Stimulated activated CD8-positive, alpha-beta memory T cell treated with anti-CD3 and anti-CD28 coated beads, Interleukin-4, amount 100 ng/mL, for 24 hours (primary cell): ENCODE measurements around the gene C5orf63.
A peak's percentile ranks its signal among the peaks of the same experiment; 100 is the strongest.
"Not testable (repeated sequence)": the region's sequence is repeated elsewhere in the genome, so short reads cannot be mapped to it uniquely, and the experiment has no call there.

ENCODE experiments used
- DNase-seq: peaks from one replicate; pipeline ENCODE4 v3.0.0-alpha.2; 2020; ENCODE audit warnings: low read depth

C5orf63 gene

GRCh38 chr5:127031147-127031862, 42.0 kb downstream of the C5orf63 start:
- DNase-seq: no peak

GRCh38 chr5:127030259-127031146, 42.8 kb downstream of the C5orf63 start, which contains the start of gene MARCHF3:
TSS of gene MARCHF3 (minus strand) at chr5:127030558. CDS start at chr5:126918171, 112,387 bp downstream.
- DNase-seq: peak; percentile 93

- DNase-seq: peak; percentile 11
These were observed 43.6 kb downstream of the C5orf63 start for GRCh38 chr5:127029581-127030258.

DNA sequence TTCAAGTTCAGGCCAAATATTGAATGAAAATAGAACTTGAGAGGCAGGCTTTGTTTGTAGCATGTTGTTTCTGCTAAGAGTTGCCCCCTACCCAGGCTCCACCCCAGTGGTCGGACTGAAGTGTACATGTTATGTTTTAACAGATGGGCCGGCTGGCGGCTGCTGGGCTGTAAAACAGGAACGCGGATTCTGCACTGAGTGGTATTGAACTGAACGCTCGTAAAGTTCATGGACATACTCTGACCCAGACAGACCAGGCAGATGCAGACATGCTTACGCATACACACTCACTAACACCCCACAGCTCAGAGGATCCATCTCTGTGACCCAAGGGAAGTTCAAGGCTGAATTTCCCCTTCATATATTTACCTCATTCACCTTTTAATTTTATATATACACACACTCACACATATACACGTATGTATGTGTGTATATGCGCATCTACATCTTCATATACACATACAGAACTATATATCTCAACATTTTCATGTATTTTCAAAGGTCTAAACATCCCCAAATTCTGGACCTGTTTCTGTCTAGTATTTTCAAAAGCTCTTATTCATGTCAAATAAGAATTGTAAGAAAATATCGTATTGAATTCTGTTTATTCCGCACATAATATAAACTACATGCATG, 44.4 kb downstream of the C5orf63 start:
- no peak for DNase-seq

DNA sequence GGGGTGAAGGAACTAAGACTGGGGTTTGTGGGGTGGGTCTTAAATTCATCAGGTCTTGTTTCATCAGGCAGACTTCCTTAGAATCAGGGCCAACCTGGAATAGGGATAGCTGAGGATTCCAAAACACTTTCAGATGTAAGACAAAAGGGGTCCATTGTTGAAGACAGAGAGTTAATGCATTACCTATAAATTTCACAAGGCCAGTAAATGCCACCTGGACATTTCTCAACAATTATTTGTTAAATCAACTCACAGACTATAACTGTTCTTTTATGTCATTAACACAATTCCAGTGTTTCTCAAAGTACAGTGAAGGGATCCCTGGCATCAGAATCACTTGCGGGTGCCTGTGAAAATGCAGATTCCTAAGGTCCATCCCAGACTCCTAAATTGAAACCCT, 45.8 kb downstream of the C5orf63 start:
- DNase-seq: no peak

DNA sequence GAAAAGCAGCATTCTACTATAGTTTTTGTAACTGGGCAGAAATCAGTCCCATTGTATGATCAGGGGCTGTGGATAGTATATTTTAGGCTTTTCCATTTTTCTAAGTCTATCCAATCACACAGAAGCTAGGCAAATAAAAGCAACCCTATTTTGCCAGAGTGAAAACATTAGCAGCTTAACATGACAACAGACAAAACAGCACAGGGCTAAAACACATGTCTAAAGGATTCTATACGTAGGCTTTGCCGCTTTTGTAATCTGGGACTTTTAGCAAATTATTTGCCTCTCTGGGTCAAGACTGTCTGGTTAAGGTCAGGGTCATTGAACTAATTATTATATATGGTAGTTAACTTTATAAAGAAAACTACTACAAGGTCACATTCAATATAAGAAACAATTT, 47.1 kb downstream of the C5orf63 start:
- DNase-seq: no peak

GRCh38 chr5:127025467-127025866, 47.8 kb downstream of the C5orf63 start:
- no peak for DNase-seq

- DNase-seq: no peak
These were observed 48.5 kb downstream of the C5orf63 start for GRCh38 chr5:127024821-127025220.

DNA sequence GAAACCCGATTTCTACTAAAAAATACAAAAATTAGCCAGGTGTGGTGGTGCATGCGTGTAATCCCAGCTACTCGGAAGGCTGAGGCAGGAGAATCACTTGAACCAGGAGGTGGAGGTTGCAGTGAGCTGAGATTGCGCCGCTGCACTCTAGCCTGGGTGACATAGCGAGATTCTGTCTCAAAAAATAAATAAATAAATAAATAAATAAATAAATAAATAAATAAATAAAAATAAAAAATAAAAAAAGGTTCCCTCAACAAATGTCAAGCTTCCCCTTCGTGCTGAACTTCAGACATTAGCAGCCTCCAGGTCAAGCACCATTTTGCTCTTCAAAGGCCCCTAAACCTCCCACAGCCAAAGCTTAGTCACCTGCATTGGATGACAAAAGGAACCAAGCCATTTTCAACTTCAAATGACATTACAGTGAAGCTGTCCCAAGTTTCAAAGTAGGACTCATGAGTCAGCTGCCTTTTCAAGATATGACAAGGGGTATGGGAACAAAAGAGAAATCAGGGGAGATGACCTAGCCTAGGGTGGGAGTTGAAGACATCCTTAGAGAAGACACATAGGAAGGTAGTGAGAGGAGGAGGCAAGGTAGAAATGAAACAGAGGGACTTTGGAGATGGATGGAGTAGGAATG, 49.6 kb downstream of the C5orf63 start:
- DNase-seq: not testable (repeated sequence)

- DNase-seq: no peak
These were observed 50.5 kb downstream of the C5orf63 start for GRCh38 chr5:127022846-127023245.

DNA sequence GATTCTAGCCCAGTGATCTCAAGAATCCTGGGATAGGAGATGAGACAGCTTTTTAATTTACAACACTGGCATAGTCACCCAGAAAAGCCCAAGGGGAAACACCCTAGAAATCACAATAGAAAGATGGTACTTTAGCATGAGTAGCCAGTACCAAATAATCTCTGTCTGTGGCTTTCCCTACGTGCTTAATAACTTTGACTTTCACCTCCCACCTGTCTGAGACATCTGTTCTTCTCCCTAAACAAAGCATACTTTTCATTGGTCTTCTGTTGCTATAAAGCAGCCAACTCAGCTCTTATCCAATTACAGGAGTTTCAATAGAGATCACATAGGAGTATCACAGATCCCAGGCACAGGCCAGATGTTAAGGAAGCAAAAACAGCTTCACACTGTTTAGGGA, 53.4 kb downstream of the C5orf63 start:
- no peak for DNase-seq

DNA sequence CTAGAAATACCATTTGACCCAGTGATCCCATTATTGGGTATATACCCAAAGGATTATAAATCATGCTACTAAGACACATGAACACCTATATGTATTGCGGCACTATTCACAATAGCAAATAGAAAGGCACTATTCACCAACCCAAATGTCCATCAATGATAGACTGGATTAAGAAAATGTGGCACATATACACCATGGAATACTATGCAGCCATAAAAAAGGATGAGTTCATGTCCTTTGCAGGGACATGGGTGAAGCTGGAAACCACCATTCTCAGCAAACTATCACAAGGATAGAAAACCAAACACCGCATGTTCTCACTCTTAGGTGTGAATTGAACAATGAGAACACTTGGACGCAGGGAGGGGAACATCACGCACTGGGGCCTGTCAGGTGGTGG, 56.6 kb downstream of the C5orf63 start:
- DNase-seq: not testable (repeated sequence)

DNA sequence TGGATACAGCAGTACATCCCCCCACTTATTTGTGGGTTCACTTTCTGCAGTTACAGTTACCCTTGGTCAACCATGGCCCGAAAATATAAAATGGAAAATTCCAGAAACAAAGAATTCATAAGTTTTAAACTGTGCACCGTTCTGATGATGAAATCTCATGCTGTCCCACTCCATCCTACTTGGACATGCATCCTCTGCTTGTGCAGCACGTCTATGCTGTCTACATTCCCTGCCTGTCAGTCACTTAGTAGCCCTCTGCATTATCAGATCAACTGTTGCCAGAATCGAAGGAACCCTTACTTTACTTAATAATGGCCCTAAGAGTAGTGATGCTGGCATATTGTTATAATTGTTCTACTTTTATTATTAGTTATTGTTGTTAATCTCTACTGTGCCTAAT, 57.6 kb downstream of the C5orf63 start:
- no peak for DNase-seq

GRCh38 chr5:127014573-127014972, 58.7 kb downstream of the C5orf63 start:
- DNase-seq: no peak

DNA sequence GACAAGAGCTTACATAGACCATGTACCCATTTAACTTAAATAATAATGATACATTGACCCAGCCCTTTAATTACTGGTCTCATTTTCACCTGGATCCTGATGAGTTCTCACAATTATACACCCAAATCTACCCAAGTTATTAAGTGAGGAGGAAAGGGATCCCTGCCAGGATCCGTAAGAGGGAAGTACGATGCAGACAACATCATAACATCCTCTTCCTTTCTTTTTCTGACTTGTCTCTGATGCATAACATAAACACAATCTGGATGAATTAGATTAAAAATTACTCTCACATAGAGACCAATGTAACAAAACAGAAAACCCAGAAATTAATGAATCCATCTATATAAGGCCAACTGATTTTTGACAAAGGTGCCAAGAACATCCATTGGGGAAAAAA, 59.9 kb downstream of the C5orf63 start:
- no peak for DNase-seq

- DNase-seq: no peak
These were observed 60.4 kb downstream of the C5orf63 start for GRCh38 chr5:127012916-127013315.

GRCh38 chr5:127011961-127012644, 61.2 kb downstream of the C5orf63 start:
- DNase-seq: no peak

- DNase-seq: no peak
These were observed 62.1 kb downstream of the C5orf63 start for GRCh38 chr5:127011153-127011552.

DNA sequence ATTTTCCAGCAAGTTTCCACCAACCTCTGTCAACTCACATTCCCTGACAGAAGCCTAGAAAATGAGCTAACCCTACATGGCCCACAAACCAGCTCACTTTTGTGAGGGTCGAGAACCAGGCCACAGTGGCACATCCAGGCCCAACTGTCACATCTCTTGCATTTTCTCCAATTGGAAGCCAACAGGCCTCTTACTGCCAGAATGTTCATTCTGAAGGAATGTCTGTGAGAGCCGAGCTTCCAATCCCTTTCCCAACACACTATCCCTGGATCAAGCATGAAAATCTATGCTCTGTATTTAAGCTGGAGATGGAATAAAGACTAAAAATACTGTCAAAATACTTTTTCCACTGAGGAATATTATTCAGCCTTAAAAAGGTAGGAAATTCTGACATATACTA, 62.9 kb downstream of the C5orf63 start:
- no peak for DNase-seq

GRCh38 chr5:127009784-127010183, 63.5 kb downstream of the C5orf63 start:
- DNase-seq: no peak
